Measurements from ENCODE around the gene AP3M1.

DNA sequence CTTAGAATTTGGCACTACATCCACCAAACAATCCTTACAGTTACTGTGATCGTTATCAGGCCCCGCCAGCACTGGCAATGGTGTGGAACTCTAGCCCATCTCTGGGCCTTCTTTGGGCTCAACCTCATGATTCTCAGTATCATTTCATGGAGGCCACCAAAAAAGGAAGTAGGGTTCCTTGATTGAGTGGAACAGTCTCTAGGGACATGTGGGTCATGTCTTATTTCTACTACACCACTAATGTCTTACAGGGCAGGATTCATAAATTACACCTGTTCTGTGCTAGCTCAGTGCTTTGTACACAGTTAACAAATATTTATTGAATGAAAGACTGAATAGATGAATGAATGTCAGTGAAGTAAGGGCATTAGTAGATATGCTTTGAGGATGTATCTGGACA lies 53.9 kb downstream of the AP3M1 start:
- TF ChIP-seq, protein P1, sequence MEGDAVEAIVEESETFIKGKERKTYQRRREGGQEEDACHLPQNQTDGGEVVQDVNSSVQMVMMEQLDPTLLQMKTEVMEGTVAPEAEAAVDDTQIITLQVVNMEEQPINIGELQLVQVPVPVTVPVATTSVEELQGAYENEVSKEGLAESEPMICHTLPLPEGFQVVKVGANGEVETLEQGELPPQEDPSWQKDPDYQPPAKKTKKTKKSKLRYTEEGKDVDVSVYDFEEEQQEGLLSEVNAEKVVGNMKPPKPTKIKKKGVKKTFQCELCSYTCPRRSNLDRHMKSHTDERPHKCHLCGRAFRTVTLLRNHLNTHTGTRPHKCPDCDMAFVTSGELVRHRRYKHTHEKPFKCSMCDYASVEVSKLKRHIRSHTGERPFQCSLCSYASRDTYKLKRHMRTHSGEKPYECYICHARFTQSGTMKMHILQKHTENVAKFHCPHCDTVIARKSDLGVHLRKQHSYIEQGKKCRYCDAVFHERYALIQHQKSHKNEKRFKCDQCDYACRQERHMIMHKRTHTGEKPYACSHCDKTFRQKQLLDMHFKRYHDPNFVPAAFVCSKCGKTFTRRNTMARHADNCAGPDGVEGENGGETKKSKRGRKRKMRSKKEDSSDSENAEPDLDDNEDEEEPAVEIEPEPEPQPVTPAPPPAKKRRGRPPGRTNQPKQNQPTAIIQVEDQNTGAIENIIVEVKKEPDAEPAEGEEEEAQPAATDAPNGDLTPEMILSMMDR (IDR thresholded peaks at IDR 0.05; ENCODE audit: low read depth, low read length, poor library complexity, severe bottlenecking), result no peak
- no peak for TF ChIP-seq EZH2phosphoT487 (IDR thresholded peaks at IDR 0.05; ENCODE audit: borderline replicate concordance, low read length)
